A549 treated with Mapracorat at 1 μM for 4 hours (cell line): Measurements from ENCODE around the gene TSPAN11. TPM values are rescaled to one million over a fixed set of nuclear protein-coding genes. Genes with fewer than 3 reads are reported as not detected.

Source experiments
- total RNA-seq: library from RNA; stranded (reverse); fragments of 200-300 nt; extraction: Qiagen RNA extraction; gene quantifications from 5 replicates; pipeline ENCODE4 v1.2.3, GENCODE V29; 2022

Gene TSPAN11
- total RNA-seq: 0.05 to 0.15 TPM (median 0.07 TPM) in 5 replicates

GRCh38 chr12:30926243-30927221, at the start of gene TSPAN11:
Gene TSPAN11, plus strand, starts transcription at chr12:30926748. Its CDS starts 27,244 bp downstream, at chr12:30953992.

Other genes starting within 250 kb of the TSPAN11 start
- 14.4 to 19.6 TPM (median 18.5 TPM) in 5 replicates for gene IPO8, start 230.9 kb upstream of the TSPAN11 start, total RNA-seq
- 22.9 to 32.9 TPM (median 29.7 TPM) in 5 replicates for gene CAPRIN2, start 171.8 kb upstream of the TSPAN11 start, total RNA-seq
- 36.6 to 51.7 TPM (median 44.8 TPM) in 5 replicates for gene DDX11, start 147.1 kb downstream of the TSPAN11 start, total RNA-seq